K562 (cell line): ENCODE results near the gene HOXB6. TPM values are rescaled to one million over a fixed set of nuclear protein-coding genes. Genes with fewer than 3 reads are reported as not detected.
A peak's percentile ranks its signal among the peaks of the same experiment; 100 is the strongest.

Source experiments
- EGR1 ChIP-seq: fragments of 450-650 bp; conservative IDR thresholded peaks from 2 replicates; pipeline ENCODE4 v1.6.1; 2017; ENCODE audit warnings: mild to moderate bottlenecking
- ESRRB ChIP-seq: fragments of 250-450 bp; sonication (Bioruptor Pico); IDR thresholded peaks from 2 replicates; pipeline ENCODE4 v1.5.0; 2020; ENCODE audit warnings: mild to moderate bottlenecking, moderate library complexity, borderline replicate concordance
- HNRNPK ChIP-seq: fragments of 200-400 bp; formaldehyde crosslinking; IDR thresholded peaks from one replicate; pipeline ENCODE4 v1.6.1; 2018; ENCODE audit warnings: mild to moderate bottlenecking, low read depth, low read length; ENCODE audit not compliant: poor library complexity, severe bottlenecking
- POLR2G ChIP-seq: fragments of 200-400 bp; formaldehyde crosslinking; IDR thresholded peaks from 2 replicates; pipeline ENCODE4 v1.6.1; 2017; ENCODE audit warnings: low read depth, mild to moderate bottlenecking, antibody characterized with exemption, low read length, moderate library complexity
- RBM22 ChIP-seq: fragments of 200-400 bp; formaldehyde crosslinking; IDR thresholded peaks from 2 replicates; pipeline ENCODE4 v1.6.1; 2018; ENCODE audit warnings: low read length, low read depth; ENCODE audit not compliant: poor library complexity, severe bottlenecking
- ZFP30 ChIP-seq: fragments of 250-450 bp; sonication (Bioruptor Pico); IDR thresholded peaks from 2 replicates; pipeline ENCODE4 v1.8.0; 2022; ENCODE audit warnings: moderate library complexity, mild to moderate bottlenecking, inconsistent platforms, borderline replicate concordance
- ZFX ChIP-seq: sonication (generic); formaldehyde crosslinking; IDR thresholded peaks from 2 replicates; pipeline ENCODE4 v1.8.0; 2022; ENCODE audit warnings: mild to moderate bottlenecking, missing genetic modification reagents, moderate library complexity
- polyA plus RNA-seq, 8 experiments: library from polyadenylated mRNA; depleted of rRNA in 4 of 8; stranded (reverse) in 5 of 8; unstranded in 3 of 8; fragments of >200 nt; fragmentation: Nextera tagmentation in 2 of 8; fragmentation: Illumina TruSeq in 1 of 8; extraction: Ambion mirVana in 2 of 8; extraction: Trizol in 1 of 8; gene quantifications; 2 replicates each; pipeline versions ENCODE4 v1.2.1 to v1.2.3, GENCODE V29; 2011 to 2014; ENCODE audit warnings: inconsistent platforms in 1 of 8, missing spikeins in 1 of 8
- total RNA-seq, 7 experiments: library from RNA; depleted of rRNA in 6 of 7; stranded (reverse); fragments of >200 nt in 6 of 7; fragmentation: Illumina TruSeq in 2 of 7; extraction: Trizol in 2 of 7; gene quantifications; 2 replicates each; pipeline versions ENCODE4 v1.2.1 to v1.2.3, GENCODE V29; 2011 to 2021; ENCODE audit warnings: low replicate concordance in 1 of 7
- TF ChIP-seq, protein P1 (sequence below): fragments of 450-650 bp; formaldehyde crosslinking; IDR thresholded peaks from 2 replicates; pipeline ENCODE4 v1.4.0; 2020; ENCODE audit warnings: mild to moderate bottlenecking, moderate library complexity
- TF ChIP-seq, protein P2 (sequence below): sonication (generic); formaldehyde crosslinking; IDR thresholded peaks from 2 replicates; pipeline ENCODE4 v1.8.1; 2023; ENCODE audit warnings: mild to moderate bottlenecking, missing genetic modification reagents
- TF ChIP-seq, protein P3 (sequence below): conservative IDR thresholded peaks from 2 replicates; pipeline ENCODE4 v1.6.1; 2011; ENCODE audit warnings: low read depth, mild to moderate bottlenecking, low read length; ENCODE audit not compliant: control insufficient read depth

HOXB6 gene
- total and polyA plus RNA-seq, 9 of the 15 experiments (the other 6 are each of a cell fraction or from before 2014, with no cell fraction given) = 1.2 to 14.8 (median 4.9) TPM

DNA sequence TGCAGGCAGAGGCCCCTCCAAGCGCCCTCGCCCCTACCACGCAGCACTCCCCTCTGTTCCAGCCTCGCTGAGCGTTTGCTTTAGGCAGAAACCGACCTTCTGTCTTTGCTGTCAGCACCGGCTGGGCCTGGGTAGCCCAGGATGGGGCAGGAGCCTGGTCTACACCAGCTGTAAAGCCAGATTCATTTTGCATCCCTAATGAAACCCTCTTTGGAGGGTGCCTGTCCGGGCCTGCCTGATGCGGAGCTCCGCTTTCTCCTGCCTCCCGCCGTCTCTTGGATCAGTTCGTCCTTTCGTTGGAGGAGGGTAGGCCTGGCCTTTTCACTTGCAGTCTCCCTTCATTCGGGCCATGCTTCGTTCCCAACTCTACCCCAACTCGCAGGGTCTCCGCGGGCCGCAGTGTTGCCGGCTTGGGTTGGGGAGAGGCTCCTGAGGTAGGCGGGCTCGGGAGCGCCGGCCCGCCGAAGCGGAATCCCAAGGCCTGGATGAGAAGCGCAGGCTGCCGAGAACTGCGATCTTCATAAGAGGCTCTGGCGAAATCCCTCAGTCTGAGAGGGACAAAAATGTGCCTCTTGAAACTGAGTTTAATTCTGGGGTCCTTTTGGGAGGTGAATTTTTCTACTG, 15.2 kb upstream of the HOXB6 start (continued):
- TF ChIP-seq, protein P1, sequence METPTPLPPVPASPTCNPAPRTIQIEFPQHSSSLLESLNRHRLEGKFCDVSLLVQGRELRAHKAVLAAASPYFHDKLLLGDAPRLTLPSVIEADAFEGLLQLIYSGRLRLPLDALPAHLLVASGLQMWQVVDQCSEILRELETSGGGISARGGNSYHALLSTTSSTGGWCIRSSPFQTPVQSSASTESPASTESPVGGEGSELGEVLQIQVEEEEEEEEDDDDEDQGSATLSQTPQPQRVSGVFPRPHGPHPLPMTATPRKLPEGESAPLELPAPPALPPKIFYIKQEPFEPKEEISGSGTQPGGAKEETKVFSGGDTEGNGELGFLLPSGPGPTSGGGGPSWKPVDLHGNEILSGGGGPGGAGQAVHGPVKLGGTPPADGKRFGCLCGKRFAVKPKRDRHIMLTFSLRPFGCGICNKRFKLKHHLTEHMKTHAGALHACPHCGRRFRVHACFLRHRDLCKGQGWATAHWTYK (CRISPR knock-in tag) = 0 out of 2 replicates have a peak, but pooled peaks have one; percentile 9
- TF ChIP-seq HNRNPK (no peak), EGR1 (no peak), ESRRB (0 out of 2 replicates have a peak, but pooled peaks have one; percentile 9), POLR2G (peak; percentile 87), ZFP30 (CRISPR knock-in tag) (no peak), ZFX (peak; percentile 45; the same call in 1 of the 2 replicates), RBM22 (peak; percentile 94)
- TF ChIP-seq, protein P2, sequence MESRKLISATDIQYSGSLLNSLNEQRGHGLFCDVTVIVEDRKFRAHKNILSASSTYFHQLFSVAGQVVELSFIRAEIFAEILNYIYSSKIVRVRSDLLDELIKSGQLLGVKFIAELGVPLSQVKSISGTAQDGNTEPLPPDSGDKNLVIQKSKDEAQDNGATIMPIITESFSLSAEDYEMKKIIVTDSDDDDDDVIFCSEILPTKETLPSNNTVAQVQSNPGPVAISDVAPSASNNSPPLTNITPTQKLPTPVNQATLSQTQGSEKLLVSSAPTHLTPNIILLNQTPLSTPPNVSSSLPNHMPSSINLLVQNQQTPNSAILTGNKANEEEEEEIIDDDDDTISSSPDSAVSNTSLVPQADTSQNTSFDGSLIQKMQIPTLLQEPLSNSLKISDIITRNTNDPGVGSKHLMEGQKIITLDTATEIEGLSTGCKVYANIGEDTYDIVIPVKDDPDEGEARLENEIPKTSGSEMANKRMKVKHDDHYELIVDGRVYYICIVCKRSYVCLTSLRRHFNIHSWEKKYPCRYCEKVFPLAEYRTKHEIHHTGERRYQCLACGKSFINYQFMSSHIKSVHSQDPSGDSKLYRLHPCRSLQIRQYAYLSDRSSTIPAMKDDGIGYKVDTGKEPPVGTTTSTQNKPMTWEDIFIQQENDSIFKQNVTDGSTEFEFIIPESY (CRISPR knock-in tag) = peak; percentile 80
- TF ChIP-seq, protein P3, sequence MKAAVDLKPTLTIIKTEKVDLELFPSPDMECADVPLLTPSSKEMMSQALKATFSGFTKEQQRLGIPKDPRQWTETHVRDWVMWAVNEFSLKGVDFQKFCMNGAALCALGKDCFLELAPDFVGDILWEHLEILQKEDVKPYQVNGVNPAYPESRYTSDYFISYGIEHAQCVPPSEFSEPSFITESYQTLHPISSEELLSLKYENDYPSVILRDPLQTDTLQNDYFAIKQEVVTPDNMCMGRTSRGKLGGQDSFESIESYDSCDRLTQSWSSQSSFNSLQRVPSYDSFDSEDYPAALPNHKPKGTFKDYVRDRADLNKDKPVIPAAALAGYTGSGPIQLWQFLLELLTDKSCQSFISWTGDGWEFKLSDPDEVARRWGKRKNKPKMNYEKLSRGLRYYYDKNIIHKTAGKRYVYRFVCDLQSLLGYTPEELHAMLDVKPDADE = no peak
